ENCODE measurements around the gene RND3. TPM values are rescaled to one million over a fixed set of nuclear protein-coding genes. Genes with fewer than 3 reads are reported as not detected.

Gene RND3
- polyA plus RNA-seq, 1 experiment: 255 TPM

- POLR2A ChIA-PET: interaction anchor here (0.6 kb wide), 2 partner anchors 179 to 728 kb away, joined by 3 read pairs; no protein-coding TSS in a partner anchor
- H3K4me3 ChIP-seq (ENCODE audit: low read depth, low read length): no peak overlapping the region
- CTCF ChIA-PET: interaction anchor here (1.0 to 1.2 kb wide), 2 partner anchors 75 to 273 kb away, joined by 3 to 4 read pairs; no protein-coding TSS in a partner anchor
- H3K27me3 ChIP-seq (ENCODE audit: control insufficient read depth, insufficient read depth, low read length): no peaks in the 10 kb centered on the region
- no peak for TF ChIP-seq CTCF (IDR thresholded peaks at IDR 0.05; ENCODE audit: insufficient read depth, low read depth, low read length)
- no peaks in the 10 kb centered on the region for H3K36me3 ChIP-seq (ENCODE audit: control insufficient read depth, insufficient read depth, low read length)
- DNase-seq (ENCODE audit: low read depth): no peak
Measured at GRCh38 chr2:150462770-150463169, 24.7 kb downstream of the RND3 start.

- no peaks in the 10 kb centered on the region for H3K36me3 ChIP-seq (ENCODE audit: control insufficient read depth, insufficient read depth, low read length)
- no peak for DNase-seq (ENCODE audit: low read depth)
- no peak overlapping the region for H3K4me3 ChIP-seq (ENCODE audit: low read depth, low read length)
- POLR2A ChIA-PET: no interaction called here
- CTCF ChIA-PET: interaction anchor here (0.7 to 1.2 kb wide), 5 partner anchors 45 to 783 kb away, joined by 3 to 6 read pairs (median 3); no protein-coding TSS in a partner anchor
- TF ChIP-seq CTCF (IDR thresholded peaks at IDR 0.05; ENCODE audit: insufficient read depth, low read depth, low read length): no peak
- no peaks in the 10 kb centered on the region for H3K27me3 ChIP-seq (ENCODE audit: control insufficient read depth, insufficient read depth, low read length)
Measured at GRCh38 chr2:150459281-150459680, 28.2 kb downstream of the RND3 start.

DNA sequence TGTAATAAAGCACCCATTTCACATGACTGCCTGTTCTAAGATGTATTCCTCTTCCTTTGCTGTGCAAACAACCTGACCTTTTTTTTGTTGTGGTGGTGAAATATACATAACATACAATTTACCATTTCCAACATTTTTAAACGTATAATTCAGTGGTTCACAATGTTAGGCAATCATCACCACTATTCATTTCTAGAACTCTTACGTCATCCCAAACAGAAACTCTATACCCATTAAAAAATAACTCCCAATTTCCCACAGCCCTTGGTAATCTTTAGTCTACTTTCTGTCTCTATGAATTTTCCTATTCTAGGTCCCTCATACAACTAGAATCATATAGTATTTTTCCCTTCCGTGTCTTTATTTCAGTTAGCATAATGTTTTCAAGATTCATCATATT is 36.7 kb downstream of the RND3 start:
- H3K27me3 ChIP-seq (ENCODE audit: control insufficient read depth, insufficient read depth, low read length): no peaks in the 10 kb centered on the region
- no peaks in the 10 kb centered on the region for H3K36me3 ChIP-seq (ENCODE audit: control insufficient read depth, insufficient read depth, low read length)
- DNase-seq (ENCODE audit: low read depth): no peak
- ChIA-PET CTCF (no interaction called here), POLR2A (no interaction called here)
- no peak for TF ChIP-seq CTCF (IDR thresholded peaks at IDR 0.05; ENCODE audit: insufficient read depth, low read depth, low read length)
- no peak overlapping the region for H3K4me3 ChIP-seq (ENCODE audit: low read depth, low read length)

- Histone ChIP-seq H3K4me3 (ENCODE audit: low read depth, low read length) (no peak overlapping the region), H3K36me3 (ENCODE audit: control insufficient read depth, insufficient read depth, low read length) (no peaks in the 10 kb centered on the region), H3K27me3 (ENCODE audit: control insufficient read depth, insufficient read depth, low read length) (no peaks in the 10 kb centered on the region)
- DNase-seq (ENCODE audit: low read depth): no peak
- POLR2A ChIA-PET: no interaction called here
- CTCF ChIA-PET: no interaction called here
- no peak for TF ChIP-seq CTCF (IDR thresholded peaks at IDR 0.05; ENCODE audit: insufficient read depth, low read depth, low read length)
Measured at GRCh38 chr2:150449856-150450255, 37.6 kb downstream of the RND3 start.

DNA sequence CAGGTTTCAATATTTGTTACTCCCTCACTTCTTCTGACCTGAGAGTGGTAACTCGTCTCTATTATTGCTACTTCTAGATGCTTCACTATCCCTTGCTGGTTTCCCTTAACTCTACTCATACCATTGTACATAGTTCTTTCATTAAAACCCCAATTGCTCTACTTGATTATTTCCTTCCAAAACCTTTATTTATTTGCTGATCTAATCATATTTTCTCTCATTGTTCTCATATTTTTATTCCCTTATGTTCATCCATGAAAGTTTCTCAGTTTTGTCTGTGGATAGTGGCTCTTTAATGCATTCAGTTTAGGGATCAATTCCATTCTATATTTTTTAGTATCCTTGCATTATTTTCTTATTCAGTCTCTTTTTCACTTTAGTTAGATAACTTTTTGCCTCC is 42.1 kb downstream of the RND3 start:
- no peak overlapping the region for H3K4me3 ChIP-seq (ENCODE audit: low read depth, low read length)
- POLR2A ChIA-PET: no interaction called here
- TF ChIP-seq CTCF (IDR thresholded peaks at IDR 0.05; ENCODE audit: insufficient read depth, low read depth, low read length): no peak
- H3K36me3 ChIP-seq (ENCODE audit: control insufficient read depth, insufficient read depth, low read length): no peaks in the 10 kb centered on the region
- no peak for DNase-seq (ENCODE audit: low read depth)
- H3K27me3 ChIP-seq (ENCODE audit: control insufficient read depth, insufficient read depth, low read length): no peaks in the 10 kb centered on the region
- CTCF ChIA-PET: interaction anchor here (1.1 kb wide), 1 partner anchor 9 kb away, joined by 4 read pairs; no protein-coding TSS in a partner anchor

Data from BJ (cell line).